HepG2 (cell line): Measurements from ENCODE around the gene GNA15. TPM values are rescaled to one million over a fixed set of nuclear protein-coding genes. Genes with fewer than 3 reads are reported as not detected.

Source experiments
- ATAC-seq: fragments of 200-7000 bp; cut with Tn5 transposase; 3 replicates; pipeline ENCODE4 v1.9.1; 2020; ENCODE audit warnings: mild to moderate bottlenecking, moderate library complexity
- BruUV-seq: library from RNA; stranded (reverse); fragments of 400-500 nt; replicated peaks from 2 replicates; lab custom pipeline; 2021; lab: Mats Ljungman, UMichigan
- CTCF ChIA-PET: fragments of 300-600 bp; formaldehyde crosslinking; extraction: SDS; loops from one replicate; lab custom pipeline; 2021; ENCODE audit warnings: low total read pairs, inconsistent platforms, low intra/inter-chr PET ratio; lab: Yijun Ruan, JAX
- POLR2A ChIA-PET: fragments of 350-600 bp; sonication (Branson Sonifier 250); formaldehyde crosslinking; loops from one replicate; lab custom pipeline; 2020; ENCODE audit warnings: antibody characterized with exemption, inconsistent platforms; lab: Yijun Ruan, JAX
- DNase-seq: peaks from one replicate; pipeline ENCODE4 v3.0.0-alpha.2; 2015; ENCODE audit warnings: low spot score
- FAIRE-seq: peaks from 3 replicates; lab custom pipeline; 2011; peaks lifted over from hg19 to GRCh38; lab: Jason Lieb, UNC
- H2AFZ ChIP-seq: one replicate; pipeline ENCODE4 v1.6.1; 2011; ENCODE audit warnings: low read length, inconsistent platforms
- H3K27ac ChIP-seq: fragments of 300-600 bp; 3 replicates; pipeline ENCODE4 v1.8.0; 2011; ENCODE audit warnings: mixed run types, mild to moderate bottlenecking, mixed read lengths, low read length, inconsistent platforms; ENCODE audit not compliant: insufficient read depth; ENCODE audit errors: extremely low read length
- H3K27me3 ChIP-seq, 2 experiments: fragments of 200-600 bp in 1 of 2; 2 replicates in 1 of 2; 3 replicates in 1 of 2; pipeline versions ENCODE4 v1.6.0 to v1.8.0; 2011; ENCODE audit warnings: low read length in 2 of 2, mild to moderate bottlenecking in 2 of 2, moderate library complexity in 2 of 2, inconsistent platforms in 1 of 2; ENCODE audit not compliant: insufficient read depth in 2 of 2, control insufficient read depth in 1 of 2
- H3K36me3 ChIP-seq, 2 experiments: fragments of 200-600 bp in 1 of 2; replicated peaks in 1 of 2; 2 replicates in 1 of 2; 3 replicates in 1 of 2; pipeline versions ENCODE4 v1.5.1 to v1.8.0; 2011; ENCODE audit warnings: low read length in 2 of 2, inconsistent platforms in 1 of 2; ENCODE audit not compliant: insufficient read depth in 2 of 2, control insufficient read depth in 1 of 2
- H3K4me1 ChIP-seq: 2 replicates; pipeline ENCODE4 v1.5.1; 2012; ENCODE audit warnings: low read length, inconsistent platforms; ENCODE audit not compliant: insufficient read depth
- H3K4me2 ChIP-seq: 2 replicates; pipeline ENCODE4 v1.6.0; 2011; ENCODE audit warnings: low read depth, low read length, inconsistent platforms
- H3K4me3 ChIP-seq, 3 experiments: fragments of 200-600 bp in 1 of 3; sonication (generic), shearing (Covaris generic) in 1 of 3; replicated peaks in 1 of 3; 2 replicates each; pipeline ENCODE4 v1.5.1; 2011 to 2016; ENCODE audit warnings: low read length in 3 of 3, inconsistent platforms in 2 of 3, low read depth in 2 of 3, mild to moderate bottlenecking in 2 of 3, control low read depth in 1 of 3, mixed read lengths in 1 of 3; ENCODE audit not compliant: insufficient read depth in 1 of 3
- H3K79me2 ChIP-seq: one replicate; pipeline ENCODE4 v1.6.1; 2011; ENCODE audit warnings: low read length, inconsistent platforms; ENCODE audit not compliant: insufficient read depth
- H3K9ac ChIP-seq: 2 replicates; pipeline ENCODE4 v1.6.0; 2011; ENCODE audit warnings: mild to moderate bottlenecking, low read depth, low read length, inconsistent platforms; ENCODE audit not compliant: insufficient read depth
- H3K9me3 ChIP-seq: 2 replicates; pipeline ENCODE4 v1.5.1; 2012; ENCODE audit warnings: mild to moderate bottlenecking, low read length
- H4K20me1 ChIP-seq: 2 replicates; pipeline ENCODE4 v1.6.0; 2011; ENCODE audit warnings: inconsistent platforms, mild to moderate bottlenecking, low read length, moderate library complexity; ENCODE audit not compliant: insufficient read depth
- NRL ChIP-seq: sonication (generic); formaldehyde crosslinking; IDR thresholded peaks from 2 replicates; pipeline ENCODE4 v1.5.0; 2020; ENCODE audit warnings: missing genetic modification reagents, mild to moderate bottlenecking, moderate library complexity, borderline replicate concordance
- ZNF263 ChIP-seq: sonication (generic); formaldehyde crosslinking; IDR thresholded peaks from 2 replicates; pipeline ENCODE4 v1.4.0; 2020; ENCODE audit warnings: missing genetic modification reagents
- WGBS: methylation state at CpG from one replicate; pipeline ENCODE4 v1.1.6; 2017; ENCODE audit warnings: low lambda C conversion rate; 5-methylcytosine and 5-hydroxymethylcytosine counted together
- in situ Hi-C: cut with HindIII; loops from 2 replicates; pipeline ENCODE4 v1.10.0; 2017; ENCODE audit warnings: low pct_unique_long_range_greater_than_20kb; ENCODE audit not compliant: extremely low pct_ligation_motif_present
- intact Hi-C: fragments of 100-400 bp; cut with micrococcal nuclease; formaldehyde crosslinking; loops from one replicate; pipeline ENCODE4 v1.10.0; 2022; ENCODE audit not compliant: unreplicated experiment
- polyA plus RNA-seq, 8 experiments: library from polyadenylated mRNA; depleted of rRNA in 3 of 8; stranded (reverse) in 7 of 8; unstranded in 1 of 8; fragments of >200 nt; fragmentation: Illumina TruSeq in 4 of 8; extraction: Trizol in 4 of 8; gene quantifications; 2 replicates each; pipeline versions ENCODE4 v1.2.1 to v1.2.3, GENCODE V29; 2011 to 2016; ENCODE audit warnings: low read depth in 4 of 8, missing spikeins in 1 of 8, mixed read lengths in 1 of 8; ENCODE audit not compliant: insufficient read depth in 1 of 8
- total RNA-seq, 5 experiments: library from RNA; depleted of rRNA; stranded (reverse); fragments of >200 nt; fragmentation: Illumina TruSeq; extraction: Trizol; gene quantifications; 2 replicates each; pipeline ENCODE4 v1.2.3, GENCODE V29; 2016; ENCODE audit warnings: low read depth in 1 of 5
- TF ChIP-seq, protein P1 (sequence below): sonication (generic); formaldehyde crosslinking; IDR thresholded peaks from 2 replicates; pipeline ENCODE4 v1.4.0; 2020; ENCODE audit warnings: missing genetic modification reagents

Gene GNA15
- total and polyA plus RNA-seq, 2 of the 13 experiments (the other 11 are each of a cell fraction or from before 2014, with no cell fraction given): not detected

DNA sequence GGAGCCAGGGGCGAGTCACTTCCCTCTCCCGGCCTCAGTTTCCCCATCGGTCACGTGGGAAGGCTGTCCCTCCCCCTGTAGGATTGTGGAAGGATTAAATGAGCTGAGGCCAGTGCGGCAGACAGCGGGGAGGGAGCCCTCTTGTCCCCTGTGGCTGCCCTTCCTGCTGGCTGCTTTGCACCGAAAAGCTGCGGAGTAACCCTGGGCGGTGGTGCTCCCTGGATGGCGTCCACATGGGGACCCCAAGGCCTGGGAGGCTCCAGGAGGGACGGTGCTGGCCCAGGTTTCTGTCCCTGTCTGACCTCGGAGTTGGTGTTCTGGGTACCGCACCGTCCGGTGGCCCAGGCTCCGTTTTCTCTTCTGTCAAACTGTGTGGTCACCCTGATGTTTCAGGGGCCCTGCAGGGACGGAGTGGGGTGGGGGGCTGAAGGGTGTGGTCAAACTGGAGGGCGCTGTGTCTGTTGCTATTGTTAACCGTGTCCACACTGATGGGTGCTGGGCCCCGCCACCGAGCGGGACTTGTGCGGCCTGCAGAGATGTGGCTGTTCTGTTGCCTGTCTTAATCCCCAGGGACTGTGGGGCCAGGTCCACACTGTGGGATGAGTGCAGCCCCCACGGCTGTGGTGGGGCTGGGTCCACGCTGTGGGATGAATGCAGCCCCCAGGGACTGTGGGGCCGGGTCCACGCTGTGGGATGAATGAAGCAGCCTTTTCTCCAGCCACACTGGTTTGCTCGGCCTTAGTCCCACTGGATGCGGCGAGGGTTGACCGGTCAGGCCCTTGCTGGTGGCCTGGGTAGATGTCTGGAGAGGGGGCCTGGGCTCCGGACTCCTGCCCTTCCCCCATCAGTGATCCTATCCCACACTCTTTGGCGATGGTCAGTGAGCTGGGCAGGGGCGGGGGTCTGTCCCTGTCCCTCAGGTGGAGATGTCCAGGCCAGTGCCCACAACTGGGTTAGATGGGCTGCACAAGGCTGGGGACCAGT, 34.8 kb upstream of the GNA15 start:
- no peak overlapping the region for H3K4me3 ChIP-seq
- intact Hi-C loops (no loop called here), in situ Hi-C loops (no loop called here)
- no peaks in the 10 kb centered on the region for H3K27me3 ChIP-seq
- no peak overlapping the region for H2AFZ ChIP-seq
- no peak overlapping the region for H3K9ac ChIP-seq
- H3K4me1 ChIP-seq: peaks cover 48% of the 10 kb centered on the region
- ChIA-PET CTCF (no interaction called here), POLR2A (no interaction called here)
- FAIRE-seq (no peak), DNase-seq (no peak), ATAC-seq (no peak)
- WGBS: 80% methylated on average over 8 of the region's 34 CpGs
- peaks cover 78% of the 10 kb centered on the region for H3K79me2 ChIP-seq
- no peaks in the 10 kb centered on the region for H3K9me3 ChIP-seq
- 0 out of 2 replicates have a peak, but pooled peaks have one; percentile 9 for TF ChIP-seq NRL (CRISPR knock-in tag)
- TF ChIP-seq, protein P1, sequence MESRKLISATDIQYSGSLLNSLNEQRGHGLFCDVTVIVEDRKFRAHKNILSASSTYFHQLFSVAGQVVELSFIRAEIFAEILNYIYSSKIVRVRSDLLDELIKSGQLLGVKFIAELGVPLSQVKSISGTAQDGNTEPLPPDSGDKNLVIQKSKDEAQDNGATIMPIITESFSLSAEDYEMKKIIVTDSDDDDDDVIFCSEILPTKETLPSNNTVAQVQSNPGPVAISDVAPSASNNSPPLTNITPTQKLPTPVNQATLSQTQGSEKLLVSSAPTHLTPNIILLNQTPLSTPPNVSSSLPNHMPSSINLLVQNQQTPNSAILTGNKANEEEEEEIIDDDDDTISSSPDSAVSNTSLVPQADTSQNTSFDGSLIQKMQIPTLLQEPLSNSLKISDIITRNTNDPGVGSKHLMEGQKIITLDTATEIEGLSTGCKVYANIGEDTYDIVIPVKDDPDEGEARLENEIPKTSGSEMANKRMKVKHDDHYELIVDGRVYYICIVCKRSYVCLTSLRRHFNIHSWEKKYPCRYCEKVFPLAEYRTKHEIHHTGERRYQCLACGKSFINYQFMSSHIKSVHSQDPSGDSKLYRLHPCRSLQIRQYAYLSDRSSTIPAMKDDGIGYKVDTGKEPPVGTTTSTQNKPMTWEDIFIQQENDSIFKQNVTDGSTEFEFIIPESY: peak; percentile 31; the same call in 1 of the 2 replicates
- no peak for TF ChIP-seq ZNF263 (CRISPR knock-in tag)
- no TSS peak for BruUV-seq
- H4K20me1 ChIP-seq: peaks cover 25% of the 10 kb centered on the region; the same call in 1 of the 2 replicates
- no peak overlapping the region for H3K27ac ChIP-seq
- no peaks in the 10 kb centered on the region; a peak in 1 of 5 replicates for H3K36me3 ChIP-seq
- no peak overlapping the region for H3K4me2 ChIP-seq
